ENCODE results near the gene PALM3.
"Not testable (repeated sequence)": the region's sequence is repeated elsewhere in the genome, so short reads cannot be mapped to it uniquely, and the experiment has no call there.

The PALM3 gene

GRCh38 chr19:14022469-14022868 is 39.4 kb downstream of the PALM3 start:
- DNase-seq (ENCODE audit: low spot score): no peak

DNA sequence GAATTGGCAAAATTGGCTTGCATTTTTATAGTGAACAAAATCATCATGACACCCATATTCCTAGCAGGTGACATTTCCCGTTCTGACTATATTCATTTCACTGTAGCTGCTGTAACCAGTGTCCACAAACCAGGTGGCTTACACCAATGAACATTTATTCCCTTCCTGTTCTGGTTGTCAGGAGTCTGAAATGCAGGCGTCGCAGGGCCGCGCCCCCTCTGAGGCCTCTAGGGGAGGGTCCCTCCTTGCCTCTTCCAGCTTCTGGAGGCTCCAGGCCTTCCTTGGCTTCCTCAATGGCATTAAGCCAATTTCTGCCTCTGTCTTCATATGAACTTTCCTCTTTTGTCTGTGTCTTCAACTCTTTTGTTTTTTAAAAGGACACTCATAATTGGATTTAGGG is 40.4 kb downstream of the PALM3 start:
- Histone ChIP-seq H3K27me3 (ENCODE audit: control insufficient read depth in 3 of 3, insufficient read depth in 3 of 3, low read depth in 1 of 3, low read length in 3 of 3) (no peaks in the 10 kb centered on the region), H3K14ac (ENCODE audit: low read length) (no peak overlapping the region), H2BK5ac (ENCODE audit: low read length) (no peak overlapping the region), H3K9ac (ENCODE audit: low read depth, low read length, poor library complexity) (no peak overlapping the region), H3K4me3 (ENCODE audit: low read length in 2 of 2) (no peak overlapping the region), H2BK15ac (ENCODE audit: low read length) (no peak overlapping the region), H4K91ac (ENCODE audit: low read depth, low read length, poor library complexity) (no peak overlapping the region), H2AFZ (ENCODE audit: low read length) (peak overlapping the region; percentile 64), H3K23ac (ENCODE audit: low read depth, low read length, poor library complexity) (no peak overlapping the region), H2AK5ac (ENCODE audit: low read depth, low read length) (no peak overlapping the region), H3K4me1 (ENCODE audit: control insufficient read depth in 2 of 2, insufficient read depth in 1 of 2, low read depth in 1 of 2, low read length in 2 of 2) (peaks cover 3 to 8% of the 10 kb centered on the region in 2 donors), H3K79me1 (ENCODE audit: low read depth, low read length) (no peaks in the 10 kb centered on the region), H3K18ac (ENCODE audit: low read length) (no peak overlapping the region), H2BK12ac (ENCODE audit: low read length) (no peak overlapping the region), H3K27ac (replicated peaks; ENCODE audit: low read length) (no peak overlapping the region), H3K9me3 (replicated peaks in 1 of 2; ENCODE audit: control insufficient read depth in 2 of 2, insufficient read depth in 1 of 2, low read depth in 1 of 2, low read length in 2 of 2) (no peaks in the 10 kb centered on the region), H4K8ac (ENCODE audit: low read depth, low read length) (no peak overlapping the region), H3K4me2 (ENCODE audit: insufficient read depth, low read length, poor library complexity, severe bottlenecking) (no peak overlapping the region), H3K36me3 (replicated peaks in 1 of 2; ENCODE audit: control insufficient read depth in 2 of 2, insufficient read depth in 2 of 2, low read length in 2 of 2) (no peaks in the 10 kb centered on the region), H3K4ac (ENCODE audit: low read length) (no peak overlapping the region), H2BK120ac (ENCODE audit: low read depth, low read length) (no peak overlapping the region)
- no CpG with 5 or more reads among the region's 5 CpGs for WGBS, 2 donors (ENCODE audit: extremely low coverage in 2 of 2, insufficient read length in 2 of 2, insufficient replicate concordance in 1 of 2)
- no peak for DNase-seq (ENCODE audit: low spot score)

More at GRCh38 chr19:14022469-14022868, 39.4 kb downstream of the PALM3 start:
- no CpG with 5 or more reads among the region's 4 CpGs for WGBS, 2 donors (ENCODE audit: extremely low coverage in 2 of 2, insufficient read length in 2 of 2, insufficient replicate concordance in 1 of 2)
- Histone ChIP-seq H2BK15ac (ENCODE audit: low read length) (no peak overlapping the region), H3K4me1 (ENCODE audit: control insufficient read depth in 2 of 2, insufficient read depth in 1 of 2, low read depth in 1 of 2, low read length in 2 of 2) (peaks cover 3 to 8% of the 10 kb centered on the region in 2 donors), H3K27me3 (ENCODE audit: control insufficient read depth in 3 of 3, insufficient read depth in 3 of 3, low read depth in 1 of 3, low read length in 3 of 3) (no peaks in the 10 kb centered on the region), H3K14ac (ENCODE audit: low read length) (no peak overlapping the region), H2AK5ac (ENCODE audit: low read depth, low read length) (no peak overlapping the region), H3K4me2 (ENCODE audit: insufficient read depth, low read length, poor library complexity, severe bottlenecking) (no peak overlapping the region), H3K23ac (ENCODE audit: low read depth, low read length, poor library complexity) (no peak overlapping the region), H2BK120ac (ENCODE audit: low read depth, low read length) (no peak overlapping the region), H3K18ac (ENCODE audit: low read length) (no peak overlapping the region), H2BK12ac (ENCODE audit: low read length) (no peak overlapping the region), H3K9me3 (replicated peaks in 1 of 2; ENCODE audit: control insufficient read depth in 2 of 2, insufficient read depth in 1 of 2, low read depth in 1 of 2, low read length in 2 of 2) (no peaks in the 10 kb centered on the region), H3K4ac (ENCODE audit: low read length) (no peak overlapping the region), H4K91ac (ENCODE audit: low read depth, low read length, poor library complexity) (no peak overlapping the region), H3K79me1 (ENCODE audit: low read depth, low read length) (no peaks in the 10 kb centered on the region), H3K36me3 (replicated peaks in 1 of 2; ENCODE audit: control insufficient read depth in 2 of 2, insufficient read depth in 2 of 2, low read length in 2 of 2) (no peaks in the 10 kb centered on the region), H2AFZ (ENCODE audit: low read length) (peak overlapping the region; percentile 34), H3K9ac (ENCODE audit: low read depth, low read length, poor library complexity) (no peak overlapping the region), H2BK5ac (ENCODE audit: low read length) (no peak overlapping the region), H4K8ac (ENCODE audit: low read depth, low read length) (no peak overlapping the region), H3K27ac (replicated peaks; ENCODE audit: low read length) (no peak overlapping the region), H3K4me3 (ENCODE audit: low read length in 2 of 2) (no peak overlapping the region)

GRCh38 chr19:14019739-14020138 is 42.1 kb downstream of the PALM3 start:
- DNase-seq (ENCODE audit: low spot score); H3K18ac ChIP-seq (ENCODE audit: low read length); H2BK12ac ChIP-seq (ENCODE audit: low read length); H3K36me3 ChIP-seq (replicated peaks in 1 of 2; ENCODE audit: control insufficient read depth in 2 of 2, insufficient read depth in 2 of 2, low read length in 2 of 2); H2BK120ac ChIP-seq (ENCODE audit: low read depth, low read length); H2BK5ac ChIP-seq (ENCODE audit: low read length); H2AFZ ChIP-seq (ENCODE audit: low read length); H2BK15ac ChIP-seq (ENCODE audit: low read length); H3K9ac ChIP-seq (ENCODE audit: low read depth, low read length, poor library complexity); H4K91ac ChIP-seq (ENCODE audit: low read depth, low read length, poor library complexity); H3K14ac ChIP-seq (ENCODE audit: low read length); H3K4me3 ChIP-seq (ENCODE audit: low read length in 2 of 2); H3K79me1 ChIP-seq (ENCODE audit: low read depth, low read length); H3K4ac ChIP-seq (ENCODE audit: low read length); H3K4me1 ChIP-seq (ENCODE audit: control insufficient read depth in 2 of 2, insufficient read depth in 1 of 2, low read depth in 1 of 2, low read length in 2 of 2); H4K8ac ChIP-seq (ENCODE audit: low read depth, low read length); H3K23ac ChIP-seq (ENCODE audit: low read depth, low read length, poor library complexity); H3K27me3 ChIP-seq (ENCODE audit: control insufficient read depth in 3 of 3, insufficient read depth in 3 of 3, low read depth in 1 of 3, low read length in 3 of 3); H3K27ac ChIP-seq (replicated peaks; ENCODE audit: low read length); H2AK5ac ChIP-seq (ENCODE audit: low read depth, low read length); H3K4me2 ChIP-seq (ENCODE audit: insufficient read depth, low read length, poor library complexity, severe bottlenecking); H3K9me3 ChIP-seq (replicated peaks in 1 of 2; ENCODE audit: control insufficient read depth in 2 of 2, insufficient read depth in 1 of 2, low read depth in 1 of 2, low read length in 2 of 2): not testable (repeated sequence)
- no CpG with 5 or more reads among the region's 3 CpGs for WGBS, 2 donors (ENCODE audit: extremely low coverage in 2 of 2, insufficient read length in 2 of 2, insufficient replicate concordance in 1 of 2)

DNA sequence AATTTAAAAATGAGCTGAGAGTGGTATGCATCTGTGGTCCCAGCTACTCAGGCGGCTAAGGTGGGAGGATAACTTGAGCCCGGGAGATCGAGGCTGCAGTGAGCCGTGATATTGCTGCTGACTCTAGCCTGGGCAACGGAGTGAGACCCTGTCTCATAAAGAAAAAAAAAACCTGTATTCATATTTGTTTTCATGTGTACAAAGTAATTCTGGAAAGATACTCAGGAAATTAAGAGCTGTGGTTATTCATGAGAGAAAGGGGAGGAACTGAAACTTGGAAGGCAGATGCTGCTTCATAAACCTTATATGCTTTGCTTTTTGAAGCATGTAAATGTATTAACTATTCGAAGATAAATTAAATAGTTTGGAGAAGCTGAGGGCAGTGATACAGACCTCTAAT is 42.8 kb downstream of the PALM3 start:
- Histone ChIP-seq H3K4ac (ENCODE audit: low read length) (no peak overlapping the region), H2AFZ (ENCODE audit: low read length) (no peak overlapping the region), H2BK120ac (ENCODE audit: low read depth, low read length) (no peak overlapping the region), H3K4me1 (ENCODE audit: control insufficient read depth in 2 of 2, insufficient read depth in 1 of 2, low read depth in 1 of 2, low read length in 2 of 2) (peaks cover 3 to 7% of the 10 kb centered on the region in 2 donors), H2BK5ac (ENCODE audit: low read length) (no peak overlapping the region), H4K8ac (ENCODE audit: low read depth, low read length) (no peak overlapping the region), H3K27ac (replicated peaks; ENCODE audit: low read length) (no peak overlapping the region), H3K79me1 (ENCODE audit: low read depth, low read length) (no peaks in the 10 kb centered on the region), H2BK15ac (ENCODE audit: low read length) (no peak overlapping the region), H3K4me3 (ENCODE audit: low read length in 2 of 2) (no peak overlapping the region), H3K23ac (ENCODE audit: low read depth, low read length, poor library complexity) (no peak overlapping the region), H3K9me3 (replicated peaks in 1 of 2; ENCODE audit: control insufficient read depth in 2 of 2, insufficient read depth in 1 of 2, low read depth in 1 of 2, low read length in 2 of 2) (no peaks in the 10 kb centered on the region), H3K9ac (ENCODE audit: low read depth, low read length, poor library complexity) (no peak overlapping the region), H3K36me3 (replicated peaks in 1 of 2; ENCODE audit: control insufficient read depth in 2 of 2, insufficient read depth in 2 of 2, low read length in 2 of 2) (no peaks in the 10 kb centered on the region), H2AK5ac (ENCODE audit: low read depth, low read length) (no peak overlapping the region), H3K18ac (ENCODE audit: low read length) (no peak overlapping the region), H3K27me3 (ENCODE audit: control insufficient read depth in 3 of 3, insufficient read depth in 3 of 3, low read depth in 1 of 3, low read length in 3 of 3) (no peaks in the 10 kb centered on the region), H4K91ac (ENCODE audit: low read depth, low read length, poor library complexity) (no peak overlapping the region), H3K14ac (ENCODE audit: low read length) (no peak overlapping the region), H2BK12ac (ENCODE audit: low read length) (no peak overlapping the region), H3K4me2 (ENCODE audit: insufficient read depth, low read length, poor library complexity, severe bottlenecking) (no peak overlapping the region)
- no CpG with 5 or more reads among the region's 6 CpGs for WGBS, 2 donors (ENCODE audit: extremely low coverage in 2 of 2, insufficient read length in 2 of 2, insufficient replicate concordance in 1 of 2)
- no peak for DNase-seq (ENCODE audit: low spot score)
